Mucosa of descending colon (tissue), 3 donors: Measurements from ENCODE around the gene SDK2. TPM values are rescaled to one million over a fixed set of nuclear protein-coding genes. Genes with fewer than 3 reads are reported as not detected.

Source experiments
- ATAC-seq: fragments of 200-7000 bp; cut with Tn5 transposase; one replicate; pipeline ENCODE4 v1.9.1; 2020; ENCODE audit warnings: mild to moderate bottlenecking, moderate library complexity
- DNase-seq, 3 donors: peaks; one replicate each; pipeline ENCODE4 v3.0.0-alpha.2; 2020
- H3K36me3 ChIP-seq: fragments of 200-600 bp; one replicate; pipeline ENCODE4 v1.8.0; 2021; ENCODE audit warnings: low read depth, mild to moderate bottlenecking
- H3K4me1 ChIP-seq: fragments of 200-600 bp; one replicate; pipeline ENCODE4 v1.8.0; 2021; ENCODE audit warnings: low read depth, mild to moderate bottlenecking
- H3K4me3 ChIP-seq: fragments of 200-600 bp; one replicate; pipeline ENCODE4 v1.8.0; 2021; ENCODE audit warnings: mild to moderate bottlenecking
- H3K9me3 ChIP-seq: fragments of 200-600 bp; one replicate; pipeline ENCODE4 v1.8.0; 2021; ENCODE audit warnings: mild to moderate bottlenecking
- intact Hi-C, 2 donors: fragments of 100-400 bp; cut with DNase I in 1 of 2; cut with micrococcal nuclease in 1 of 2; formaldehyde crosslinking; loops; one replicate each; pipeline versions ENCODE4 v1.11.0 to v1.11.1; 2022; cut with DNase I, micrococcal nuclease
- total RNA-seq, 3 donors: library from RNA; stranded (reverse); fragmentation: NEBNext Ultra II Directional in 2 of 3; extraction: Animal tissue kit (Norgen Biotek cat#: 25700) in 2 of 3; gene quantifications; one replicate each; pipeline versions ENCODE4 v1.2.1 to v1.2.4, GENCODE V29; 2021 to 2023
- TF ChIP-seq, protein P1 (sequence below): fragments of 200-600 bp; IDR thresholded peaks from one replicate; pipeline ENCODE4 v1.8.0; 2022; ENCODE audit warnings: antibody characterized with exemption, mild to moderate bottlenecking
- donor health status: DM: no; HTN: no; CAD: no; lungs with moderate emphysema.
- donor health status: DM: no; HTN: no; CAD: no.
- donor health status: DM: no; HTN: yes; CAD: no.

Gene SDK2
- total RNA-seq, 3 donors from 2014 or later: 1.2 to 1.6 (median 1.3) TPM

DNA sequence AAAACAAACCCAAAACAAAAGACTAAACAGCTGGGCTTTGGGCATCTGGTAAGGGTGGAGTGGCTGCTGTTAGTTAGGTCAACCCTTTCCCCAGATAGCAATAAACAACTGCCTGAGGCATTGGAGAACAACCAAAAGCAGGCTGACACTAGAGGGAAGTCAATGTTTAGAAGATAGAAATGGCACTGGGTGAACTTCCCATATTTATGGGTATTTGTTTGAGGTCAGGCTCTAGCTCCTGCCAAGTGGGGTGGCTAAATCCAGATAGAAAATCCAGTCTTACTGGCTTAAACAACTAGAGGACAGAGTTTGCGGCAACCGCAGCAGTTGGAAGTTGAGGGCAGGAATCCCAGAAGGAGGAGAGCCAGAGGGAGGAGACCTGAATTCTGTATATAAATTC is 79.4 kb downstream of the SDK2 start:
- Histone ChIP-seq H3K36me3 (no peaks in the 10 kb centered on the region), H3K4me3 (no peak overlapping the region), H3K9me3 (no peaks in the 10 kb centered on the region), H3K4me1 (no peaks in the 10 kb centered on the region)
- intact Hi-C loops: no loop called here
- peak; percentile 54 for ATAC-seq
- TF ChIP-seq, protein P1, sequence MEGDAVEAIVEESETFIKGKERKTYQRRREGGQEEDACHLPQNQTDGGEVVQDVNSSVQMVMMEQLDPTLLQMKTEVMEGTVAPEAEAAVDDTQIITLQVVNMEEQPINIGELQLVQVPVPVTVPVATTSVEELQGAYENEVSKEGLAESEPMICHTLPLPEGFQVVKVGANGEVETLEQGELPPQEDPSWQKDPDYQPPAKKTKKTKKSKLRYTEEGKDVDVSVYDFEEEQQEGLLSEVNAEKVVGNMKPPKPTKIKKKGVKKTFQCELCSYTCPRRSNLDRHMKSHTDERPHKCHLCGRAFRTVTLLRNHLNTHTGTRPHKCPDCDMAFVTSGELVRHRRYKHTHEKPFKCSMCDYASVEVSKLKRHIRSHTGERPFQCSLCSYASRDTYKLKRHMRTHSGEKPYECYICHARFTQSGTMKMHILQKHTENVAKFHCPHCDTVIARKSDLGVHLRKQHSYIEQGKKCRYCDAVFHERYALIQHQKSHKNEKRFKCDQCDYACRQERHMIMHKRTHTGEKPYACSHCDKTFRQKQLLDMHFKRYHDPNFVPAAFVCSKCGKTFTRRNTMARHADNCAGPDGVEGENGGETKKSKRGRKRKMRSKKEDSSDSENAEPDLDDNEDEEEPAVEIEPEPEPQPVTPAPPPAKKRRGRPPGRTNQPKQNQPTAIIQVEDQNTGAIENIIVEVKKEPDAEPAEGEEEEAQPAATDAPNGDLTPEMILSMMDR: no peak
- peak in 1 of 3 donors; percentile 17 for DNase-seq

DNA sequence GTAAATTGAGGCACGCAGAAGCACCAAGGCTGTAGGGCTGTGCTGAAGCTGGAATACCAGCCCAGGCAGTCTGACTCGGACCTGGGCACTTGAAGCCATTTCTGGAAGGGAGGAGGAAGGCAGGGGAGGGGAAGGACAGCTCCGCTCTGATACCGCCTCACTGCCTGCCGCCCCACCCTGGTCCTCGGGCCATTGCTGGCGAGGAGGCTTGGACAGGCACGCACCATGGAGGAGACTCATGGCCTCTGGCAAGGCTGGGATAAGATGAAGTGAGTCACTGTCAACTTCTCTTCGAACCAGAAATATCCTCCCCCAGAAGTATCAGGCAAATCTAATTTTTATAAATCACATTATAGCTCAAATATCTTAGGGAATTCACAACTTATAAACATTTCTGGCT is 81.3 kb downstream of the SDK2 start:
- intact Hi-C loops: no loop called here
- Histone ChIP-seq H3K4me1 (no peaks in the 10 kb centered on the region), H3K4me3 (no peak overlapping the region), H3K36me3 (no peaks in the 10 kb centered on the region), H3K9me3 (no peaks in the 10 kb centered on the region)
- ATAC-seq (no peak), DNase-seq (no peak)
- TF ChIP-seq, protein P1: no peak

DNA sequence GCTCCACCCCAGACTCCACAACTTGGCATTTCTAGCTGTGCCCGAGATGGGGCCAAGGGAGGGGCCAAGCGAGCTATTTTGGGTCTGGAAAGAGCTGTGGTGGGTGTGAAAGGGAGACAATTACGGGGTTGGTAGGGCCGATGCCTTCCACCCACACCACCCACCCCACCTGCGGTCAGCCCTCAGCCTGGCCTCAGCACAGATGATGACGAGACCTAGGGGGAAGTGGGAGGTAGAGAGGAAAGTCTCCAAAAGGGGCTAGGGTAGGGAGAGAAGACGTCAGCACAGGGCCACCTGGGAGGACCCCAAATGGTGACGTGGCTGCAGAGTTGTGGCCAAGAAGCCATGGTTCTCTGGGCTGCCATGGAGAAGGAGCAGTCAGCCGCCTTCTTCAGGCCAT is 83.1 kb downstream of the SDK2 start:
- H3K9me3 ChIP-seq: no peaks in the 10 kb centered on the region
- H3K4me1 ChIP-seq: no peaks in the 10 kb centered on the region
- no peak for ATAC-seq
- TF ChIP-seq, protein P1: no peak
- no peaks in the 10 kb centered on the region for H3K36me3 ChIP-seq
- no peak overlapping the region for H3K4me3 ChIP-seq
- no peak for DNase-seq
- intact Hi-C loops: no loop called here

DNA sequence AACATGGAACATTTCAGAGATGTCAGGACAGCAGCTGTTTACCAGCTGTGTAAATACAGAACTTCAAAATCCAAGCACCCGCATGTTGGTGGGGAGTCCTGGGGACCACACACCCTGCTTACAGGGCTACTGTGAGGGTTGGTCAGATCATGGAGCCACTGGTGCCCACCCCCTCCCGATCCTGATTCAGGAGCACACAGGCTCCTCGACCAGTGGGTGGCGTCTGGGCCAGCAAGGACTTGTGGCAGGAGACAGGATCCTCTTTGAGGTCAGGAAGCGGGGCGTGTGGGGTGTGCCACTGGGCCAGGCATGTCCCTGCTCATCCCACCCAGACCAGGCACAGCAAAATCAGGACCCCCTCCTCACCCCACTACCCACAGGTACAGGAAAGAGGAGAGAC is 83.6 kb downstream of the SDK2 start:
- intact Hi-C loops: no loop called here
- no peaks in the 10 kb centered on the region for H3K4me1 ChIP-seq
- ATAC-seq (no peak), DNase-seq (no peak)
- TF ChIP-seq, protein P1: no peak
- H3K9me3 ChIP-seq: no peaks in the 10 kb centered on the region
- no peak overlapping the region for H3K4me3 ChIP-seq
- H3K36me3 ChIP-seq: no peaks in the 10 kb centered on the region

DNA sequence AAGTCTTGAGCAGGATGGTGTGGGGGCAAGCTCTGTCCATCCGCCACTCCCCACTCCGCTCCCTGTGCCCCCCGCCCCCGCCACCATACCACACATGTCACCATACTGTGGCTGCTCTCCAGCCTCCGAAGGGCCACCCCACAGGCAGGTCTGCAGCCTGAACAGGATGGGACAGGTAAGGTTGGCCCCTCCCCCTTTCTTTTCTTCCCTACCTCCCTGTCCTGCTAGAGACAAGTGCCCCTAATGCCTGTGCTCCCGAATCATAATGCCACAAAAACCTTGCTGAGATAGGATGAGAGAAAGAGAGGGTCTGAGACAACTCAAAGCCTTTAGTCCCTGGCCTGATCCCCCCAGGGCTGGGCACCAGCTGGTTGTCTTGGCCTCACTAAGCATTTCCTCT is 84.7 kb downstream of the SDK2 start:
- no peak for ATAC-seq
- Histone ChIP-seq H3K9me3 (no peaks in the 10 kb centered on the region), H3K36me3 (no peaks in the 10 kb centered on the region), H3K4me3 (no peak overlapping the region), H3K4me1 (no peaks in the 10 kb centered on the region)
- no peak for DNase-seq
- TF ChIP-seq, protein P1: no peak
- intact Hi-C loops: no loop called here

DNA sequence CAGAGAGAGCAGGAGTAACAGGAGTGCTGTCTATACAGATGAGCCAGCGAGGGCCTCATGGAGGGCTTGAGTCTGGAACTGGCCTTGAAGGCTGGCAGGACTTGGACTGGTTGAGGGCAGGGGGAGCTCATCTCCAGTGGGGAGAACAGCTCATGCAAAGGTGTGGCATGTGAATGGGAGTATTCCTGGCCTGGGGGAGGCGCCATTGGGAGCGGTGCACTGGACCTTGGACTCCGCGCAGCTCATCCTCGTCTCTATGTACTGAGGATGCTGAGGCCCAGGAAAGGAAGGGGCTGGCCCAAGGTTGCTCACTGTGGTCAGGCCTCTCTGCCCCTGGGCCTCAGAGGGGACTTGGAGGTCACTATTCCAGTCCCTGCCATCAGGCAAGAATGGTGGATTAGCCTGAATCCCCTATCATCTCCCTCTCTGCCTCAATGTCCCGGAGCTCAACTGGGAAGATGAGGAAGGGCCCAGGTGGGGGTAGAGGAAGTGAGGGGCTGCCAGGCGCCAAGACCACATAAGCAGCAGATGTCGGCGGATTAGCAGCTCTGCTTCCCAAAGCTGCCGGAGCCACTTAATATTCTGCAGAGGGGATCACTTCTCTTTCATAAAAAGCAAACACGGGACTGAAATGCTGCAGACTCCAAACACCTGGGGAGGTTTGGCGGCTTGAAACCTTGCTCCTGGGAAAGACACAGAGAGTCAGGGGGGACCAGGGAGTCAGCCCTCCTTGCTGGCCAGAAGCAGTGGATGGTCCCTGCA is 88.9 kb downstream of the SDK2 start:
- Histone ChIP-seq H3K4me3 (no peak overlapping the region), H3K36me3 (no peaks in the 10 kb centered on the region), H3K9me3 (no peaks in the 10 kb centered on the region), H3K4me1 (no peaks in the 10 kb centered on the region)
- ATAC-seq: no peak
- intact Hi-C loops: no loop called here
- TF ChIP-seq, protein P1: no peak
- no peak for DNase-seq
